ENCODE measurements around the gene CTSD.

- TF ChIP-seq POLR2A (IDR thresholded peaks at IDR 0.05): no peak
- no peak for TF ChIP-seq CTCF (IDR thresholded peaks at IDR 0.05)
Measured at GRCh38 chr11:1766719-1767398, 3.1 kb upstream of the CTSD start.
